SK-N-SH (cell line): Measurements from ENCODE around the gene OSBPL8. TPM values are rescaled to one million over a fixed set of nuclear protein-coding genes. Genes with fewer than 3 reads are reported as not detected.

Experiments
- CTCF ChIA-PET: fragments of 300-600, 350-600 bp; formaldehyde crosslinking; extraction: SDS; loops from one replicate; lab custom pipeline; 2021; lab: Yijun Ruan, JAX
- POLR2A ChIA-PET: fragments of 350-600 bp; sonication (Branson Sonifier 250); formaldehyde crosslinking; extraction: SDS; loops from one replicate; lab custom pipeline; 2020; ENCODE audit warnings: antibody characterized with exemption, inconsistent platforms; lab: Yijun Ruan, JAX
- DNase-seq: peaks from one replicate; pipeline ENCODE4 v3.0.0; 2012
- H2AFZ ChIP-seq: fragments of 200-600 bp; sonication (generic); 2 replicates; pipeline ENCODE4 v1.8.1; 2016; ENCODE audit warnings: antibody characterized with exemption, mild to moderate bottlenecking, low read depth
- H3F3A ChIP-seq: fragments of 200-600 bp; sonication (generic); replicated peaks from 2 replicates; pipeline ENCODE3; 2016; ENCODE audit warnings: antibody characterized with exemption, mild to moderate bottlenecking; ENCODE audit not compliant: insufficient read depth
- H3K27ac ChIP-seq, 2 experiments: fragments of 200-500 bp in 1 of 2; fragments of 200-600 bp in 1 of 2; sonication (Bioruptor generic) in 1 of 2; sonication (generic), shearing (Covaris generic) in 1 of 2; 2 replicates each; pipeline versions ENCODE4 v1.5.1 to v1.6.1; 2014 to 2016; ENCODE audit warnings: low read depth in 2 of 2, inconsistent platforms in 1 of 2, low read length in 1 of 2, mild to moderate bottlenecking in 1 of 2, mixed read lengths in 1 of 2
- H3K27me3 ChIP-seq: fragments of 200-600 bp; sonication (generic), shearing (Covaris generic); 2 replicates; pipeline ENCODE4 v1.6.1; 2016; ENCODE audit warnings: mixed run types; ENCODE audit not compliant: insufficient read depth
- H3K36me3 ChIP-seq, 2 experiments: fragments of 200-500 bp in 1 of 2; fragments of 200-600 bp in 1 of 2; sonication (Bioruptor generic) in 1 of 2; sonication (generic) in 1 of 2; replicated peaks in 1 of 2; 2 replicates each; pipeline versions ENCODE3 to v1.5.1; 2014 to 2016; ENCODE audit warnings: low read length in 1 of 2, mild to moderate bottlenecking in 1 of 2; ENCODE audit not compliant: insufficient read depth in 2 of 2, control insufficient read depth in 1 of 2
- H3K4me1 ChIP-seq, 2 experiments: fragments of 200-500 bp in 1 of 2; fragments of 200-600 bp in 1 of 2; sonication (Bioruptor generic) in 1 of 2; sonication (generic), shearing (Covaris generic) in 1 of 2; 2 replicates each; pipeline versions ENCODE4 v1.5.1 to v1.6.1; 2014 to 2016; ENCODE audit warnings: low read depth in 1 of 2, low read length in 1 of 2, mixed run types in 1 of 2; ENCODE audit not compliant: insufficient read depth in 2 of 2, control insufficient read depth in 1 of 2
- H3K4me2 ChIP-seq: fragments of 200-600 bp; sonication (generic), shearing (Covaris generic); 2 replicates; pipeline ENCODE4 v1.6.1; 2017; ENCODE audit warnings: mixed run types
- H3K4me3 ChIP-seq, 2 experiments: fragments of 200-500 bp in 1 of 2; fragments of 200-600 bp in 1 of 2; sonication (Bioruptor generic) in 1 of 2; sonication (generic), shearing (Covaris generic) in 1 of 2; 2 replicates each; pipeline versions ENCODE4 v1.5.1 to v1.8.1; 2014 to 2016; ENCODE audit warnings: low read depth in 2 of 2, inconsistent platforms in 1 of 2, low read length in 1 of 2, mild to moderate bottlenecking in 1 of 2, mixed read lengths in 1 of 2, moderate library complexity in 1 of 2
- H3K79me2 ChIP-seq: fragments of 200-600 bp; sonication (generic); 2 replicates; pipeline ENCODE4 v1.8.1; 2017; ENCODE audit warnings: mild to moderate bottlenecking; ENCODE audit not compliant: insufficient read depth
- H3K9ac ChIP-seq: fragments of 200-600 bp; sonication (generic); 2 replicates; pipeline ENCODE4 v1.6.1; 2017; ENCODE audit warnings: mixed run types
- H3K9me2 ChIP-seq: fragments of 200-600 bp; sonication (generic); 2 replicates; pipeline ENCODE4 v1.6.1; 2017; ENCODE audit warnings: mixed run types
- H3K9me3 ChIP-seq: fragments of 200-600 bp; sonication (generic); 2 replicates; pipeline ENCODE4 v1.6.1; 2017; ENCODE audit warnings: mixed run types, mild to moderate bottlenecking, moderate library complexity
- H4K20me1 ChIP-seq: fragments of 200-600 bp; sonication (generic); 2 replicates; pipeline ENCODE4 v1.6.1; 2017; ENCODE audit warnings: mild to moderate bottlenecking, mixed run types; ENCODE audit not compliant: insufficient read depth
- CHD2 ChIP-seq: fragments of 150-350 bp; IDR thresholded peaks from 2 replicates; pipeline ENCODE4 v1.6.1; 2018; ENCODE audit warnings: low read length; ENCODE audit not compliant: partially characterized antibody
- CTCF ChIP-seq: fragments of 200-600 bp; sonication (generic); IDR thresholded peaks from 2 replicates; pipeline ENCODE4 v1.6.1; 2017; ENCODE audit warnings: antibody characterized with exemption, mild to moderate bottlenecking, moderate library complexity
- EP300 ChIP-seq, 2 experiments: IDR thresholded peaks; 2 replicates each; pipeline versions ENCODE4 v1.4.0 to v1.6.1; 2012; ENCODE audit warnings: borderline replicate concordance in 1 of 2, low read depth in 1 of 2, low read length in 1 of 2
- FOSL2 ChIP-seq: IDR thresholded peaks from 2 replicates; pipeline ENCODE4 v1.4.0; 2012; ENCODE audit warnings: low read depth, mild to moderate bottlenecking, moderate library complexity, borderline replicate concordance
- FOXM1 ChIP-seq: IDR thresholded peaks from 2 replicates; pipeline ENCODE4 v1.4.0; 2012; ENCODE audit warnings: low read depth, mild to moderate bottlenecking
- GATA2 ChIP-seq: sonication (generic); formaldehyde crosslinking; IDR thresholded peaks from 2 replicates; pipeline ENCODE4 v1.5.0; 2020; ENCODE audit warnings: mild to moderate bottlenecking, missing genetic modification reagents
- IRF3 ChIP-seq: fragments of 150-350 bp; IDR thresholded peaks from 2 replicates; pipeline ENCODE4 v1.6.1; 2016; ENCODE audit warnings: mild to moderate bottlenecking, low read depth, low read length
- JUND ChIP-seq: IDR thresholded peaks from 2 replicates; pipeline ENCODE4 v1.4.0; 2012
- MEF2A ChIP-seq: IDR thresholded peaks from 2 replicates; pipeline ENCODE4 v1.4.0; 2012; ENCODE audit warnings: low read depth, borderline replicate concordance
- MXI1 ChIP-seq: IDR thresholded peaks from 2 replicates; pipeline ENCODE4 v1.6.1; 2012; ENCODE audit warnings: mild to moderate bottlenecking, low read depth, low read length, improper control_type of control experiment
- NFIC ChIP-seq: IDR thresholded peaks from 2 replicates; pipeline ENCODE4 v1.4.0; 2012; ENCODE audit warnings: borderline replicate concordance
- POLR2AphosphoS5 ChIP-seq: IDR thresholded peaks from 2 replicates; pipeline ENCODE4 v1.6.1; 2012; ENCODE audit warnings: low read depth, low read length
- RFX5 ChIP-seq: IDR thresholded peaks from 2 replicates; pipeline ENCODE4 v1.6.1; 2012; ENCODE audit warnings: mild to moderate bottlenecking, improper control_type of control experiment, low read length
- RXRA ChIP-seq: IDR thresholded peaks from 2 replicates; pipeline ENCODE4 v1.4.0; 2012; ENCODE audit warnings: low read depth, mild to moderate bottlenecking, borderline replicate concordance
- SIN3A ChIP-seq: IDR thresholded peaks from 2 replicates; pipeline ENCODE4 v1.6.1; 2012; ENCODE audit warnings: low read depth, mild to moderate bottlenecking, low read length, moderate library complexity, borderline replicate concordance
- TAF1 ChIP-seq: IDR thresholded peaks from 2 replicates; pipeline ENCODE4 v1.6.1; 2012; ENCODE audit warnings: low read depth, mild to moderate bottlenecking, low read length, moderate library complexity, borderline replicate concordance
- TEAD4 ChIP-seq: IDR thresholded peaks from 2 replicates; pipeline ENCODE4 v1.4.0; 2012; ENCODE audit warnings: mild to moderate bottlenecking, borderline replicate concordance; ENCODE audit not compliant: insufficient read depth
- USF1 ChIP-seq: IDR thresholded peaks from 2 replicates; pipeline ENCODE4 v1.4.0; 2012; ENCODE audit warnings: low read depth, borderline replicate concordance
- USF2 ChIP-seq: fragments of 150-350 bp; IDR thresholded peaks from 2 replicates; pipeline ENCODE4 v1.6.1; 2017; ENCODE audit warnings: antibody characterized with exemption, low read length, low read depth, borderline replicate concordance
- YY1 ChIP-seq: IDR thresholded peaks from 2 replicates; pipeline ENCODE4 v1.4.0; 2012; ENCODE audit warnings: low read depth, mild to moderate bottlenecking
- WGBS: methylation state at CpG from one replicate; pipeline ENCODE4 v1.1.6; 2017; ENCODE audit warnings: low lambda C conversion rate; 5-methylcytosine and 5-hydroxymethylcytosine counted together
- polyA plus RNA-seq, 3 experiments: library from polyadenylated mRNA; depleted of rRNA; stranded (reverse); fragments of >200 nt; gene quantifications; 2 replicates each; pipeline ENCODE4 v1.2.3, GENCODE V29; 2012
- TF ChIP-seq, protein P1 (sequence below): IDR thresholded peaks from 2 replicates; pipeline ENCODE4; 2012
- TF ChIP-seq, protein P2 (sequence below): IDR thresholded peaks from 2 replicates; pipeline ENCODE4 v1.4.0; 2012; ENCODE audit warnings: low read depth

Gene OSBPL8
- polyA plus RNA-seq, 1 of the 3 experiments (the other 2 are of a cell fraction) = 10.6 TPM

DNA sequence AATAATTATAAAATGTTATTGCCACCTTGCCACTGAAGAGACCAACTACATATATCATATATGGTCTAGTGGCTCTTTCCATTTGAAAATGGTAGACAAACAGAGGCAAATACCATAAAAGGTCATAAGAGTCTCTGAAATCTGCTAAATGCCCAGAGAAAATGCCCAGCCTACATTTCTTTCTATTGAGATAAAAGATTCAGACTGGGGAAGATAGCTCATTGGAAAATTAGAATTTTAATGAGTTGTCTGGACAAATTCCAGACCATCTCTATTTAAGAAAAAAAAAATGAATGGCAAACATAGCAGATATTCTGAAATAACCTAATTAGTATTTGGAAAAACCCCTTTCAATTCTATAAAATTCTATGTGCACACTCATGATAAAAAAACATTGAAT lies 131.5 kb downstream of the OSBPL8 start:
- Histone ChIP-seq H3K27ac (no peak overlapping the region; a peak in 2 of 4 replicates), H2AFZ (no peak overlapping the region), H3K79me2 (peaks cover 95% of the 10 kb centered on the region), H3K27me3 (no peaks in the 10 kb centered on the region), H4K20me1 (no peaks in the 10 kb centered on the region), H3K4me2 (no peak overlapping the region), H3K9ac (no peak overlapping the region), H3K4me1 (peaks cover 0 to 2% of the 10 kb centered on the region in 2 experiments; a peak in 1 of 4 replicates), H3F3A (peaks cover 12% of the 10 kb centered on the region), H3K9me2 (no peaks in the 10 kb centered on the region), H3K36me3 (peaks cover 0 to 40% of the 10 kb centered on the region in 2 experiments), H3K4me3 (no peak overlapping the region), H3K9me3 (peaks cover 28% of the 10 kb centered on the region)
- ChIA-PET CTCF (interaction anchor here (1.8 kb wide), 1 partner anchor 12 kb away, joined by 6 read pairs; no protein-coding TSS in a partner anchor), POLR2A (no interaction called here)
- no peak for DNase-seq
- no peak for TF ChIP-seq GATA2
- TF ChIP-seq FOXM1 = no peak
- TF ChIP-seq JUND = no peak
- TF ChIP-seq, protein P1, sequence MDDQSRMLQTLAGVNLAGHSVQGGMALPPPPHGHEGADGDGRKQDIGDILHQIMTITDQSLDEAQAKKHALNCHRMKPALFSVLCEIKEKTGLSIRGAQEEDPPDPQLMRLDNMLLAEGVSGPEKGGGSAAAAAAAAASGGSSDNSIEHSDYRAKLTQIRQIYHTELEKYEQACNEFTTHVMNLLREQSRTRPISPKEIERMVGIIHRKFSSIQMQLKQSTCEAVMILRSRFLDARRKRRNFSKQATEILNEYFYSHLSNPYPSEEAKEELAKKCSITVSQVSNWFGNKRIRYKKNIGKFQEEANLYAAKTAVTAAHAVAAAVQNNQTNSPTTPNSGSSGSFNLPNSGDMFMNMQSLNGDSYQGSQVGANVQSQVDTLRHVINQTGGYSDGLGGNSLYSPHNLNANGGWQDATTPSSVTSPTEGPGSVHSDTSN = no peak

GRCh38 chr12:76426160-76426559 lies 133.4 kb downstream of the OSBPL8 start:
- CTCF ChIA-PET = no interaction called here
- no peak overlapping the region for H3K9ac ChIP-seq
- H3K36me3 ChIP-seq = peaks cover 0 to 29% of the 10 kb centered on the region in 2 experiments
- peaks cover 2% of the 10 kb centered on the region in 2 experiments; a peak in 2 of 4 replicates for H3K4me1 ChIP-seq
- peaks cover 22% of the 10 kb centered on the region for H3K9me3 ChIP-seq
- peaks cover 87% of the 10 kb centered on the region for H3K79me2 ChIP-seq
- no peaks in the 10 kb centered on the region for H3K9me2 ChIP-seq
- H3K27me3 ChIP-seq = no peaks in the 10 kb centered on the region
- DNase-seq = no peak
- no peak overlapping the region for H2AFZ ChIP-seq
- H4K20me1 ChIP-seq = no peaks in the 10 kb centered on the region
- POLR2A ChIA-PET = no interaction called here
- whole genome bisulfite sequencing = 88% methylated on average over 2 of the region's 2 CpGs
- H3K27ac ChIP-seq = no peak overlapping the region
- H3F3A ChIP-seq = peaks cover 12% of the 10 kb centered on the region
- H3K4me3 ChIP-seq = no peak overlapping the region
- H3K4me2 ChIP-seq = no peak overlapping the region
- TF ChIP-seq USF1 (no peak), NFIC (no peak), RFX5 (no peak), YY1 (no peak), MXI1 (no peak), CTCF (no peak), IRF3 (no peak), TEAD4 (no peak), EP300 (IDR thresholded peaks at IDR 0.05; ENCODE audit: borderline replicate concordance in 1 of 2, low read depth in 1 of 2, low read length in 1 of 2) (no peak), FOSL2 (no peak), POLR2AphosphoS5 (no peak), SIN3A (no peak), RXRA (no peak), CHD2 (no peak), USF2 (no peak), MEF2A (no peak), TAF1 (no peak)
- TF ChIP-seq, protein P2, sequence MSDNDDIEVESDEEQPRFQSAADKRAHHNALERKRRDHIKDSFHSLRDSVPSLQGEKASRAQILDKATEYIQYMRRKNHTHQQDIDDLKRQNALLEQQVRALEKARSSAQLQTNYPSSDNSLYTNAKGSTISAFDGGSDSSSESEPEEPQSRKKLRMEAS = no peak
- TF ChIP-seq, protein P1 = no peak
